Lower lobe of right lung (tissue), 2 donors: ENCODE data around the gene WNK2. TPM values are rescaled to one million over a fixed set of nuclear protein-coding genes. Genes with fewer than 3 reads are reported as not detected.
A peak's percentile ranks its signal among the peaks of the same experiment; 100 is the strongest.

ENCODE experiments used
- ATAC-seq, 2 donors: fragments of 200-7000 bp; cut with Tn5 transposase; one replicate each; pipeline ENCODE4 v1.9.1; 2020 to 2022; ENCODE audit warnings: mild to moderate bottlenecking in 2 of 2, moderate library complexity in 2 of 2
- DNase-seq: peaks from one replicate; pipeline ENCODE4 v3.0.0-alpha.2; 2020
- H3K27ac ChIP-seq: fragments of 200-600 bp; one replicate; pipeline ENCODE4 v1.8.0; 2022
- H3K27me3 ChIP-seq: fragments of 200-600 bp; one replicate; pipeline ENCODE4 v1.8.0; 2022; ENCODE audit warnings: low read depth
- H3K36me3 ChIP-seq: fragments of 200-600 bp; one replicate; pipeline ENCODE4 v1.8.0; 2022; ENCODE audit warnings: mild to moderate bottlenecking
- H3K4me1 ChIP-seq: fragments of 200-600 bp; one replicate; pipeline ENCODE4 v1.8.0; 2022
- H3K4me3 ChIP-seq: fragments of 200-600 bp; one replicate; pipeline ENCODE4 v1.8.0; 2022; ENCODE audit warnings: mild to moderate bottlenecking
- H3K9me3 ChIP-seq: fragments of 200-600 bp; one replicate; pipeline ENCODE4 v1.8.0; 2022
- CTCF ChIP-seq: fragments of 200-600 bp; IDR thresholded peaks from one replicate; pipeline ENCODE4 v1.8.0; 2022; ENCODE audit warnings: antibody characterized with exemption, mild to moderate bottlenecking
- intact Hi-C: fragments of 100-400 bp; cut with DNase I; formaldehyde crosslinking; loops from one replicate; pipeline ENCODE4 v1.11.0; 2022
- total RNA-seq: library from RNA; stranded (reverse); fragmentation: NEBNext Ultra II Directional; extraction: Animal tissue kit (Norgen Biotek cat#: 25700); gene quantifications from one replicate; pipeline ENCODE4 v1.2.1, GENCODE V29; 2021
- donor health status: DM: no; HTN: yes; CAD: no; lungs with severe emphysema.

WNK2 gene
- total RNA-seq, 1 donor from 2014 or later, result 7.7 TPM

DNA sequence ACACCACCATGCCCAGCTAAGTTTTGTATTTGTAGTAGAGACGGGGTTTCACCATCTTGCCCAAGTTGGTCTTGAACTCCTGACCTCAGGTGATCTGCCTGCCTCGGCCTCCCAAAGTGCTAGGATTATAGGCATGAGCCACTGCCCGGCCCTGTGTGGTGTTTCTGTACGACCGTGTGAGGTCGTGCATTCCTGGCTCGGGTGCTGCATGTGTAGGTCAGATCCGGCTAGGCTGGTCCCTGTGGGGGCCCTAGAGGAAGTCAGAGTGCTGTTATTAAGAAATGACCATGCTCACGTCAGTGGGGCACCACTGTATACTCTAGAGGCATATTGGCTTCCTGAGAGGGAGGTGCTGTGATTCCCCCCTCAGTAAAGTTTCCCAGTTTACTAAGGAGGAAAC lies 13.7 kb downstream of the WNK2 start:
- H3K27ac ChIP-seq, result no peak overlapping the region

DNA sequence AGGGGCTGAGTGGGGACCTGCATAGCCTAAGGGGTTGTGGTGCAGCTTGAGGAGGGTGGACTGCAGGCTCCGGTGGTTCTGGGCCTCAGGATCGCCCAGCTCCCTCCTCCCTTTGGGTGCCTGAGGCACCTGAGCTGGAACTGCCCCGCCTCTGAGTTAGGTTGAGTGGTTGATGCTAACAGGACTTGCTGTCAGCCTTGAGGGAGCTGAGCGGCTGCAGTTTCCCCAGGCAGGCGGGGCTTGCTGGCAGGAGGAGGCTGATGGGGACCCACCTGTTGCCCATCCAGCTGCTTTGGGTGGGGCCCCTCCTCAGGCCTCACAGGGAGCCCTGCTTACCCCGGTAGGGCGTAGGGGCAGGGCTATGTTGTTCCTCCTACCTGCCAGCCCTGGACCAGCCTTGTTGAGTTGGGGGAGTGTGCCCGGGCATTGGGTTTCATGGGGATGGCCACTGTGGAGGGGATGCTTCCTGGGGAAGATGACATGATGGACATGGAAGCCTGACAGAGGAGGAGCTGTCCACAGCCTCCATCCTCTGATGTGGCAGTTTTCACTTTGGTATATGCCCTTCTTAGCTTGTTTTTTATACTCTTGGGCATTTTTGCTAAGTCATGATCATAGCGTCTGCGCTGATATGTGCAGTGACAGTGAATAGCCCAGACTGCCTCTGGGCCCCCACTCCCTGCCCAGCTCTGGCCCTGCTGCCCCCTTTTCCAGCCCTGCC lies 14.3 kb downstream of the WNK2 start:
- H3K4me3 ChIP-seq, result no peak overlapping the region
- ATAC-seq, result no peak
- H3K36me3 ChIP-seq, result no peaks in the 10 kb centered on the region
- H3K9me3 ChIP-seq, result no peaks in the 10 kb centered on the region
- intact Hi-C loops, result no loop called here
- no peak overlapping the region for H3K27ac ChIP-seq
- DNase-seq, result peak; percentile 32
- no peak for TF ChIP-seq CTCF
- H3K27me3 ChIP-seq, result no peaks in the 10 kb centered on the region
- H3K4me1 ChIP-seq, result no peaks in the 10 kb centered on the region

More for the DNA sequence above, 13.7 kb downstream of the WNK2 start:
- no peak for TF ChIP-seq CTCF
- Histone ChIP-seq H3K4me3 (no peak overlapping the region), H3K36me3 (no peaks in the 10 kb centered on the region), H3K4me1 (no peaks in the 10 kb centered on the region), H3K9me3 (no peaks in the 10 kb centered on the region), H3K27me3 (no peaks in the 10 kb centered on the region)
- ATAC-seq (no peak), DNase-seq (peak; percentile 48)
- intact Hi-C loops, result no loop called here

- TF ChIP-seq CTCF, result no peak
- intact Hi-C loops, result no loop called here
- no peaks in the 10 kb centered on the region for H3K36me3 ChIP-seq
- H3K27me3 ChIP-seq, result no peaks in the 10 kb centered on the region
- DNase-seq, result peak; percentile 34
- no peak overlapping the region for H3K4me3 ChIP-seq
- no peak for ATAC-seq
- no peaks in the 10 kb centered on the region for H3K9me3 ChIP-seq
- H3K27ac ChIP-seq, result no peak overlapping the region
- H3K4me1 ChIP-seq, result no peaks in the 10 kb centered on the region
Observed at GRCh38 chr9:93198838-93199625, 15.1 kb downstream of the WNK2 start.

DNA sequence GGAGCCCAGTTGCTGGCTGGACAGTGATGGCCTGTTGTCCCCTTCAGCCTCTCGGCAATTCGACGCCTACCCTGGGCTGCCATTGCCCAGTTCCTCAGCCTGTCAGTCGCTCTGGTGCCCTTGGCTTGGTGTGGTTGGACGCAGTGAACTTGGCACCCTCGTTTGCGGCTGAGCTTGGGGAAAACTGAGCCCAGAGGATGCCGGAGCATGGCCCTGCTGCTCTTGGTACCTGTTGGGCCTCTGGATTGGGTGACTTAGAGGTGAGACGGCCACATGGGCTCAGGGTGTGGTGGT lies 16.5 kb downstream of the WNK2 start:
- no peak for TF ChIP-seq CTCF
- Histone ChIP-seq H3K4me1 (peaks cover 3% of the 10 kb centered on the region), H3K27ac (no peak overlapping the region), H3K36me3 (no peaks in the 10 kb centered on the region), H3K4me3 (no peak overlapping the region), H3K9me3 (no peaks in the 10 kb centered on the region), H3K27me3 (no peaks in the 10 kb centered on the region)
- no peak for ATAC-seq
- peak; percentile 30 for DNase-seq
- intact Hi-C loops, result no loop called here

GRCh38 chr9:93200989-93201334 lies 17.0 kb downstream of the WNK2 start:
- Histone ChIP-seq H3K4me1 (peaks cover 6% of the 10 kb centered on the region), H3K9me3 (no peaks in the 10 kb centered on the region), H3K27me3 (no peaks in the 10 kb centered on the region), H3K4me3 (no peak overlapping the region), H3K36me3 (no peaks in the 10 kb centered on the region), H3K27ac (no peak overlapping the region)
- no peak for TF ChIP-seq CTCF
- ATAC-seq (no peak), DNase-seq (peak; percentile 32)
- intact Hi-C loops, result no loop called here
